Smooth muscle cell of the brain vasculature (primary cell): ENCODE data around the gene ZDHHC9.
A peak's percentile ranks its signal among the peaks of the same experiment; 100 is the strongest.

ENCODE experiments used
- DNase-seq: peaks from one replicate; pipeline ENCODE4 v3.0.0-alpha.2; 2012; ENCODE audit warnings: low read depth, low spot score

The ZDHHC9 gene

DNA sequence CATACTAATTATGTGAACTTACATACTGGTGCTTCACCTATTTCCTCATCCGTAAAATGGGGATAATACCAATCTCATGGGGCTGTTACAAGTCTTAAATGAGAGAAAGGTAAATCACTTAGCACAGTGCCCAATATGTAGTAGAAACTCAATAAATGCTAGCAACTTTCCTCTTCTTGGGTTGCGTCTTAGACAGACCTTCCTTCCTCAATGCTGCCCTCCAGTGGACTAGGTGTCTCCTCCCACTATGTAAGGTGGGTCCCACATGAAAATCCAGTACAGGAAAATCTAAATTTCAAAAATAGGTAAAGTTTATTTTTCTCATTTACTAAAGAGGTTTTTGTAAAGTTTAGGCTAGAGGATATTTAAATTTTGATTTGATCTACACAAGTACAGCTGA, 20.6 kb downstream of the ZDHHC9 start:
- peak; percentile 12 for DNase-seq

DNA sequence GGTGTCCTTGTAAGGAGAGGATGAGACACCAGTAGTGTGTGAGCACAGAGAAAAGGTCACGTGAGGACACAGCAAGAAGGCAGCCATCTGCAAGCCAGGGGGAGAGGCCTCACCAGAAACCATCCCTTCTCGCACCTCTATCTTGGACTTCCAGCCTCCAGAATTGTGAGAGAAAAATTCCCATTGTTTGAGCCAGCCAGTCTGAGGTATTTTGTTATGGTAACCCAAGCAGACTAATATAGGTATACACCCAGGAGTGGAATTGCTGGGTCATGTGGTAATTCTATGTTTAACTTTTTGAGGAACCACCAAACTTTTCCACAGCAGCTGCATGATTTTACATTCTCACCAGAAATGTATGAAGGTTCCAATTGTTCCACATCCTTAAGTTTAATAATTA, 25.6 kb downstream of the ZDHHC9 start:
- no peak for DNase-seq

DNA sequence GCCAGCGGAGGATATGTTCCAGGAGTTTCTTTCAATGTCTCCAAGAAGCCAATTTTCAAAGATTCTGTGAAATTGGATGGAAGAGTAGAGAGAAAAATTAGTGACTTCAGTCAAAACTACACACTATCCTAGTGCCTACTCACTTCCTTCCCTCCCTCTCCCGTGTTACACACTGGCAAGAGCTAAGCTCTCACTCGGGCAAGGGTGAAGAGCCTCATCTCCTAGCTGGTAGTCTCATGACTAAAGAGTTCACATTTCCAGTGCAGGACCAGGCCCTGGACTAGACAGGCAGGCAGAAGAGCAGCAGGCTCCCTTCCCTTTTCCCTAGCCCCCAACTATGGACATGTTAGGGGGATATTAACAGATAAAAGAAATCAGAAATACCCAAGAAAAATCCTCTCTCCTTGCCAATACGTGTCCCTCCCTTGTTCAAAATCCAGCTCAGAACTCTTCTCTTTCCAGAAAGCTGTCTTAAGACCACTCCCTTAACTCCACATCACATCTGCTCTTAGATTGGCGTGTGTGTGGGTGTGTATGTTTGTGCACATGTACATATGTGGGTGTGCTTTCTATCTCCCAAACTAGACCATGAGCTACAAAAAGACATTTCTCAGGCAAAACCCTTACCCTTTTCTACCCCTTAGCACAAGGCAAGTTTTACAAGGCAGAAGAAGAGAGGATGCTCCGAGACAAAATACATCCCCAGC, 29.9 kb downstream of the ZDHHC9 start:
- DNase-seq = no peak

DNA sequence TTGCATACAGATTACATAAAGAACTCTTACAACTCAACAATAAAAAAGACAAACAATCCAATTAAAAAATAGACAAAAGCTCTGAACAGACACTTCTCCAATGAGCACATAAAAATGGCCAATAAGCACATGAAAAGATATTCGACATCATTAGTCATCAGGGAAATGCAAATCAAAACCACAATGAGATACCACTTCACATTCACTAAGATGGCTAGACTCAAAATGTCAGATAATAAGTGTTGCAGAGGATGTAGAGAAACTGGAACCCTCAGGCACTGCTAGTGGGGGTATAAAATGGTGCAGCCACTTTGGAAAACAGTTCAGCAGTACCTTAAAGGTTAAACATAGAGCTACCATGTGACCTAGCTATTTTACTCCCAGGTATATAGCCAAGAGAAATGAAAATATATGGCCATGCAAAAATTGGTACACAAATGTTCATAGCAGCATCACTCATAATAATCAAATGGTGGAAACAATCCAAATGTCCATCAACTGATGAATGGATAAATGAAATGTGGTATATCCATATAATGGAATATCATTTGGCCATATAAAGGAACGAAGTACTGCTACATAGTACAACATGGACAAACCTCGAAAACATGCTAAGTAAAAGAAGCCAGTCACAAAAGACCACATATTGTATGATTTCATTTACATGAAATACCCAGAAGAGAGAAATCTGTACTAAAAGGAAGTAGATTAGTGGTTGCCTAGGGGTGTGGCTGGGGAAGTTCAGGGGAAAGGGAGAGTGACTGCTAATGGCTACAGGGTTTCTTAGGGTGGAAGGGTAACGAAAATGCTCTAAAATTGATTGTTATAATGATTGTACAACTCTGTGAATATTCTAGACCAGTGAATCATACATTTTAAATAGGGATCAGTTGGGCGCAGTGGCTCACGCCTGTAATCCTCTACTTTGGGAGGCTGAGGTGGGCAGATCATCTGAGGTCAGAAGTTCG, 34.6 kb downstream of the ZDHHC9 start:
- no peak for DNase-seq

DNA sequence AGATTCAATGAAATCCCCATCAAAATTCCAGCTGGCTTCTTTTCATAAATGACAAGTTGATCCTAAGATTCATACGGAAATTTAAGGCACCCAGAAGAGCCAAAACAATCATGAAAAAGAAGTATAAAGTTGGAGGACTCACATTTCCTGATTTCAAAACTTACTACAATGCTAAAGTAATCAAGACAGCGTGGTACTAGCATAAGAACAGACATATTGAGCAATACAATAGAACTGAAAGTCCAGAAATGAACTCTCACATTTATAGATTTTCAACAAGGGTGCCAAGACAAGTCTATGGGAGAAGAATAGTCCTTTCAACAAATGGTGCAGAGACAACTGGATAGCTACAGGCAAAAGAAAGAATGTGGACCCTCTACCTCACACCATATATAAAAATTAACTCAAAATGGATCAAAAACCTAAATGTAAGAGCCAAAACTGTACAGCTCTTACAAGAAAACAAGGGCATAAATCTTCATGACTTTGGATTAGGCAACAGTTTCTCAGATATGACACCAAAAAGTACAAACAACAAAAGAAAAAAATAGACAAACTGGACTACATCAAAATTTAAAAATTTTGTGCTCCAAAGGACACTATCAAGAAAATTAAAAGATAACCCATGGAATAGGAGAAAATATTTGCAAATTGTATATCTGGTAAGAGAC, 35.4 kb downstream of the ZDHHC9 start:
- DNase-seq = no peak

DNA sequence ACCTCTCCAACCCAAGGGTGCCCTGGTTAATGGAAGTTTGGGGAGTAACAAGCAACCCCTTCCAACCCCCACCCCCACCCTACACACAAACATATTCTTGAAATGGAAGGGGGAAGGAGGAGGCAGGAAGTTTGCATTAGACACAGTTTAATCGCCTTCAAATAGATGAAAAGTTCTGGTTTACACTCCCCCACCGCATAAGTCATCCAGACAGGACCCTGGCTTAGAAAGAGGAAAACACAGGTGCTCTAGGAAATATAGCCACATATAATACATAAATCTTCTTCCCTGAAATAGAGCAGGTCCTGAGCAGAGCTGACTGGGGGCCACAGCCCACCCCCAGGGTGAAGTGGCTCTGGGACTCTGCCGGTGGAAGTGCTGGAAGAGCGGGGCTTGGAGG, 38.9 kb downstream of the ZDHHC9 start:
- no peak for DNase-seq

DNA sequence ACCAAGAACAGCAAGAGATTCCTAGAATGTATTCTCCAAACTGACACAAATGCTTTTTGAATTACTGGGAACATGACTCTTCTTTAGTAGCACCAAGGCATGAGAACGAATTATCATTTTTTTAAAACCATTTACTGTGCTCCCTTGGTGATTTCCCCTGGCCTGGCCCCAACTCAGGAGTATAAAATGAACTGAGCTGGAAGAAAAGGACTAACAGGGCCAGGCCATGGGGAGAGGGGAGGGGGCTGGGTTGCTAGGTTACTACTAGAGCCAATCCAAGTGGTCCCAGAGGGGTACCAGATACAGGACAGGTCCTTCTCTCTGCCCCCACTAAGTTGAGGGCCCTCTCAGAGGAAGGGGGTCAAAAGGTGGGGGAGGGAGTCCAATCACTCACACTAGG, 40.8 kb downstream of the ZDHHC9 start:
- no peak for DNase-seq

DNA sequence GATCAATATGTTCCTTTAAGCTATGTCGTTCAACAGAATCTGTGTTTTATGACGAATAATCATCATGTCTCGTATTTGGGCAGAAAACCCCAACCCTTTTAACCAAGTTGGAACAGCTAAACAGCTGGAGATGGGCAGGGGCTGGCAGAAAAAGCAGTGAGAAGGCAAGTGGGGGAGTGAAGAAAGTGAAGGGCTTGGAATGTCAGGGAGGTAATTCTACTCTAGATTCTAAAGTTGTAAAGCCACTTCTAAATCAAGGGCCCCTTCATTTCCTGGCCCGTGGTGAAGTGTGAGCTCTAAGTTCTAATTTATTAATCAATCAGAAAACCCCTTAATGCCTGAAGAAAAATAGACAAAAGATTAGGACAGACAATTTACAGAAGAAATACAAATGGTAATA, 43.5 kb downstream of the ZDHHC9 start:
- no peak for DNase-seq

DNA sequence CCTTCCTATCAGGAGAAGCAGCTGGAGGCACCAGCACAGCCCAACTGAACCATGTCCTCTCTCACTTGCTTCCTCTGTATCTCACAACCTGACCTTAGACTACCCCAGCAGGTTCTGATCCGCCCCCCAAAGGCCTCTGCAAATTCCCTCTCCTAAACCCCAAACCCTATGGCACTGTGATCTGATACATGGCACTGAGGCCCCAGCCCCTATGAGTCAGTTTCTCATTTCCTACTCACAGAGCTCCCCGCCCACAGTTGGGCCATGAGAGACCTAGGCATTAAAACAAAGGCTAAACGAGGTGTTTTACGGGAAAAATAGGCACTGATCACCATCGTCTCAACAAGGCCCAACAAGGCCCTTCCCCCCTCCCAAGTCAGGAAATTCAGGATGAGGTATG, 44.8 kb downstream of the ZDHHC9 start:
- no peak for DNase-seq

DNA sequence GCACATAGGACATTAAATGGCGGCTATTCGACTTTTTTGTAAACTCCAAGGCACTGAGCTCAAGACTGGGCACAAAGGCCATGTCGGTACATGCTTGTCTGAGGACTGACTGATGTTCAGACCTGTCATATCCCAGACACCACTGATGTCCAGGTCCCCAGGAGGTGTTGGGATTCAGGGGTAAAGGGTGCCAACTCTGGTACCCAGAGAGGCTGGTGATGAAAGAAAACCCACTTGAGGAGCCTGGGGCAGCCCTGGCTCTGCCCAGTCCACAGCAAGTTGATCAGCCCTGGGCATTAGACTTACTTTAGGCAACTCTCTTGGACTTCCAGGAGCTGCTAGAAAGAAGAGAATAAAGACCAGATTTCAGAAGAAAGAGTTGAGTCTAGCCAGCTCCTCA, 45.2 kb downstream of the ZDHHC9 start:
- DNase-seq = no peak

DNA sequence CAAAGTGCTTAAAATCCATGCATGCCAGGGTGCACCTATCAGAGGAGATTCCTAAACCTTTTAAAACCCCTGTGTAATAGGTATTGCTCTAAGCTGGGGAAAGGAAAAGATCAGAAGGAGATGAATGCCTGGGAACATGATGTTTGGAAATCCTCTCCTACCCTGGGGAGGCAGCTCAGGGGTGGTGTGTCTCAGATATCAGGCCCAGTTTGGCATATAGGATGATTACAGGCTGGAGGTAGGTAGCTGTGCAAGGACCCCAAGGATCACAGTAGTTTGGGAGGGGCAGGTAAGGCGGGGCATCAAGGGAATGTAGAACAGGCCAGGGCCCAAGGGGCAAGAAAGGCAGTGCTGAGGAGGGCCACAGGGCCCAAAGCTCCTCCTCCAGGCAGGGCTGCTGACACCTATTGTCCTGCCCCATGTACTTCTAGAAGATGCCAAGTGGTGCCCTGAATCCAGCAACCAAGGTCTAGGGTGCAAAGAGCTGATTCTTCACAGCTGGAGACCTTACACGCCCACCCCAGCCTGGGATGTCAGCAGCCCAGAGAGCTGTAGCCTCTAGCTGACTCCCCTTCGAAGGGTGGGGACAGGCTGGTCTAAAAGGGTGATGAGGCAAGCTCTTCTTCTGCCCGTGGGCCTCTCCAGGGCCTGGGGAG, 46.3 kb downstream of the ZDHHC9 start:
- DNase-seq = no peak

DNA sequence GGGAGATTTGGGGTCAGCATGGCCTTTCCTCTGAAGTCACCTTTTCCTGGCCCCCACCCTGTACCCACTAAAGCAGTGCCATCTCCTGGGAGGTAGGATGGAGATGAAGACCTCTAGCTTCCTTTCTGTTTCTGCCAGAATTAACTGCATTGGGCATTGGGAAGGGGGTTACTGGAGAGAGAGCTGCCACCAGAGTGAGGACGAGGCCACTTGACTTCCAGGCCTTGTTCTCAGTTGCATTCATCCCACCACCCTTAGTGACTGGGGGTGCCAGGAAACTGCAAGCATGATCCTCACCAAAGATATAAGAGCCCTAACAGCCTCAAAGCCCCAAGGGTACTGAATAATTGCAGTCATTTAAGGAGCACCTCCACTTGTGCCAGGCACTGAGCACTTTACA, 48.1 kb downstream of the ZDHHC9 start:
- DNase-seq = no peak

DNA sequence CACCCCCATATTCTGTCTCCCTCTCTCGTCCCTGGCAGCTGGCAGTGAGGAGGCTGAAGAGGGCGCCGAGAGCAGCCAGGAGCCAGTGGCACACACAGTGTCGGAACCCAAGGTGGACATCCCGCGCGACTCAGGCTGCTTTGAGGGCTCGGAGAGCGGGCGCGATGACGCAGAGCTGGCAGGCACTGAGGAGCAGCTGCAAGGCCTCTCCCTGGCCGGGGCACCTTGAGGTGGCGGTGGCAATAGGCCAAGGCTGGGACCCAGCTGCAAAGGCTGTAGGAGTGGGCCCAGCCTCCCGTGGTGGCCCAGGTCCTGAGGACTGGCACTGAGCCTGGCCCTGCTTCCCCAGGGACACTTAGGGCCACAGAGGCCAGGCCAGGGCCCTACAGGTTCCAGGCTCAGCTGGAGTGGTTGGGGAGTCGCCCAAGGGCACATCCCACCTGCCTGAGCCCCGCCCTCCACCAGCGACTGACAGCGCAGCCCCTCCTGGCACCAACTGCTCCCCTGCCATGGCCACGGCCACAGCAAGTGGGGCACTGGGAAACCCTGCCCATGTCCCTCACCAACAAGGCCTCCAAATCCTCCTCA, 50.0 kb downstream of the ZDHHC9 start:
- no peak for DNase-seq

DNA sequence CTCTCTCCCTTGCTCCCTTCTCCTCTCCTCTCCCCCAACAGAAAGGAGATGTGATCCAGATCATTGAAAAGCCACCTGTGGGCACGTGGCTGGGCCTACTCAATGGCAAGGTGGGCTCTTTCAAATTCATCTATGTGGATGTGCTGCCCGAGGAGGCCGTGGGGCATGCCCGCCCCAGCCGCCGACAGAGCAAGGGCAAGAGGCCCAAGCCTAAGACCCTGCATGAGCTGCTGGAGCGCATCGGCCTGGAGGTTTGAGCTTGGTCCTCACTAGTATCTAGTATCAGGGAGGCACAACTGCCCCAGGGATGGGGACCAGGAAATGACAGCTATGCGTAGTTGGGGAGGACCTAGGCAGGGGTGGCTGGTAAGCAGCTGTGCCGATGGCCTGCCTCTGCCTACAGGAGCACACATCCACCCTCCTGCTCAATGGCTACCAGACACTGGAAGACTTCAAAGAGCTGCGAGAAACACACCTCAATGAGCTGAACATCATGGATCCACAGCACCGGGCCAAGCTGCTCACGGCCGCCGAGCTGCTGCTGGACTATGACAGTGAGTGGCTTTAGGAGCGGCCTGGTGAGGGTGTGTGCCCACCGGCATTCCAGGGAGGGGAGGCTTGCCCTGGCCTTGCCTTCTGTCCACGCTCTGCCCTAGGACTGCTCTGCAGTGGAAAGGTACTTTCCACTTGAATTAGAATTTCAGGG, 50.9 kb downstream of the ZDHHC9 start:
- no peak for DNase-seq

DNA sequence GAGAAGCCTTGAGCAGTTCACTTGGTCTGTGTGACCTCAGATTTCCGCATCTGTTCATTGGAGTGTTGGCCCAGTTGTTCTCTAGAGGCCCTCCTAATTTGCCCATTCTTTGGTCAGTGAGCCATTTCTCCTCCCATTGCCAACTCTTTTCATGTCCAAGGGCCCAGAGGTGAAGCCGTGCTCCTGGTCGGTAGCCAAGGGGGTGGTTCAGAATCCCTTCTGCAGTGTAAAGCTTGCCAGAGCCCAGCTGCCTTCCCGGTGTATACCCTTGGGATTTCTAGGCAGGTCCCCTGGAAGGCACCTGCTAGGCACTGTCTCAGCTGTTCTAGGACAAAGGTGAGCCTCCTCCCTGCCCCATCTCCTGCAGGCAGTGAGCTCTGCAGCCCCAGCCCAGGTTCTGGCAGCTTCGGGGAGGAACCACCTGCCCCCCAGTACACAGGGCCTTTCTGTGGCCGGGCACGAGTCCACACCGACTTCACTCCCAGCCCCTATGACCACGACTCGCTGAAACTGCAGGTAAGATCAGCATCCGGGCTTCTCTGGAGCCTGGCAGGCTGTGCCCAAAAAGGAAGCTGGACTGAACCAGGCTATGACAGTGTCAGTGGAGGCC, 51.6 kb downstream of the ZDHHC9 start:
- DNase-seq = no peak

DNA sequence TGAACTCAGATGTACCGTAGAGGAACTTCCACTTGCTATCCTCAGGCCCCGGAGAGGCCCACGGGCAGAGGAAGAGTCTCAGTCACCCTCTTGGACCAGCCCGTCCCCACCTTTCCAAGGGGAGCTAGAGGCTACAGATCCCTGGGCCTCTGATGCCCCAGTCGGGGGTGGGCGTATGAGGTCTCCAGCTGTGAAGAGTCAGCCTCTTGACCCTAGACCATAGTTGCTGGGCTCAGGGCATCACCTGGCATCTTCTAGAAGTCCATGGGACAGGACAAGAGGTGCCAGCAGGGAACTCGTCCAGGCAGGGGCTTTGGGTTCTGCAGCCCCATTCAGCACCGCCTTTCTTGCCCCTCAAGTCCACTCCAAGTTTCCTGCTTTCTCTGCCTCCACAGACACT, 52.4 kb downstream of the ZDHHC9 start:
- DNase-seq = no peak

DNA sequence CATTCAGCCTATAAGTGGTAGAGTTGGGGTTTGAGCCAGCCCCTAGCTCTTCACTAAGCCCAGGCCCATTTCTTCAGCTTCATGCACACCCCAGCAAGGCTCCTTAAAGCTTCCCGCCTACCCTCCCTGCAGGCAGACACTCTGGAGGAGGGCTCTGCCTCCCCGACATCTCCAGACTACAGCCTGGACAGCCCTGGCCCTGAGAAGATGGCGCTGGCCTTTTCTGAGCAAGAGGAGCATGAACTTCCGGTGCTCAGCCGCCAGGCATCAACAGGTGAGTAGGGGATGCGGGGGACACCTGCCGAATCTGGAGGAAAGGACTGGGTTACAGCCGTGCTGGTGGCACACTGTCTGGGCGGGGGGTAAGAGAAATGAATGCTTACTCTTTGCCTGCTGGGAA, 52.9 kb downstream of the ZDHHC9 start:
- no peak for DNase-seq

DNA sequence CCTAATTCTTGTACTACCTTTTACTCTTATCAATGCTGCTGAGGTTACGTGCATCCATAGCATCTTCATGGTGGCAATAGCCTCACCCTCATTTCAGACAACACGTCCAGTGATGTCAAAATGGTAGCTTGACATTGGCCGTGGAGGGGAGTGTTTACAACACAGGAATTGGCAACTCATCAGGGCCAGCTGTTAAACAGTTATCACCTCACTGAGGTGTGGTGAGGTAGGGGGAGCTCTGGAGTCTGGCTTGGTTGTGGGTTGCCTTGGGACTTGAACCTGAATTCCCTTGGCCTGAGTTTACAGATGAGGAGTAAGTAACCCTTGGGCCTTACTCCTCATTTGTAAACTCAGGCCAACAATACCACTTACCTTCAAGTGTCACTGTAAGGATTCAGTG, 53.5 kb downstream of the ZDHHC9 start:
- no peak for DNase-seq

DNA sequence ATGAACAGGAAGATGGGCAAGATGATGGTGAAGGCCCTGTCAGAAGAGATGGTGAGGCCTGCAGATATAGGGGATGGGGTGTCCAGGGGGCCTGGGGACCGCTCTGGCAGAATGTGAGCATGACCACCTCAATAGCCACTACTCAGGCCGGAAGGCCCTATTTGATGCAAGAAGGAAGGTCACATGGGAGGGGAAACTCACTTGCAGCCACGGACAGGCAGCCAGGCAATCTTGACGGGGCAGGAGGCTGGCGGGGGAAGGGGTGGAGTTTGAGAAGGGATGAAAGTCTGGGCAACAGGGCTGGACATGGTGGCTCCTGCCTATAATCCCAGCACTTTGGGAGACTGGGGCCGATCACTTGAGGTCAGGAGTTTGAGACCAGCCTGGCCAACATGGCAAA, 55.2 kb downstream of the ZDHHC9 start:
- DNase-seq = no peak

DNA sequence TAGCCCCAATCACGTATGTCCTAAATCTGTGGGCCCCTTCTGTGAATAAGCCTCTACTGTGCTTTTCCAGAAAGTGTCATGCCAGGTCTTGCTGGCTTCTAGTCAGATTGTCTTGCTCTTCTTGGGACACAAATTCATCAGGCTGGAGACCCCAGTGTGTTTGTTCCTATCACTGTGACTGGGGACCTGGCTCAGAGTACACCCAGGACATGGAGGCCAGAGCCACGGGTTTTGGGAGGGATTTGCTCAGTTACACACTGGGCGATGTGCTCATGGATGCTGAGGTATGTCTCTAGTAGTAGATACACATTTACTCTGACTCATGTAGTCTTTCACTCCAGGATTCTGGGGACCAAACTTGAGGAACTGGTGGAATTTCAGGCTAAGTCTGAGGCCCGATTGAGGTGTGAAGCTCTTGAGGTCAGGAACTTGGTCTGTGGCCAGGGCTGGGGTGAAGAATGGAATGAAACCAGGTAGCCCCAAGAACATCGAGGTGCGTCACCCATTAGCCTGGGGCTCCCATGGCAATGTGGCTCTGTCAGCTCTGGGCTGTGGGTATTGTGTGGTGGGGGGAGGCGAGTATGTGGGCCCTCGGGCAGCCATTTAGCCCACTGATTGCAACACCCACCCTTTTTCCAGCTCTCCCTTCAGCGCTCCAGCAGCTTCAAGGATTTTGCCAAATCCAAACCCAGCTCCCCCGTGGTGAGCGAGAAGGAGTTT, 56.2 kb downstream of the ZDHHC9 start:
- no peak for DNase-seq
